Measurements from ENCODE around the gene HNRNPH2.

The HNRNPH2 gene

DNA sequence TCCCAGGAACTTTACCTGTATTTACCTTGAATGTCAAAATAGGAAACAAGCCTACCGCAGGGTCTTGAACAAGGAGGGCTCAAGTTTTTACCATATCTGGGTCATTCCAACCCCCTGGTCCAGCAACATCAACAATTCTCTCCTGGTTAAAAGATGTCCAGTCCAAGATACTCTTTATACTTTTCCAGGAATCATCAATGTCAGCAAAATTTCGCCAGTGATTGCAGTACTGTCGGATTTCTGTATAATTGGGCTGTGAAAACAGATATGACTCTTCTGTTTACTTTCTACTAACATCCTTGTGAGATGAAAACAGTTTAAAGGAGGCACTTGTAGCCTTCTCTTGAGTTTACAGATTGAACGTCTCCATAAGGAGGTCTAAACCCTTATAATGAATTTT is 9.3 kb upstream of the HNRNPH2 start:
- H3K4me1 ChIP-seq (ENCODE audit: control insufficient read depth, insufficient read depth, low read length) = no peaks in the 10 kb centered on the region

DNA sequence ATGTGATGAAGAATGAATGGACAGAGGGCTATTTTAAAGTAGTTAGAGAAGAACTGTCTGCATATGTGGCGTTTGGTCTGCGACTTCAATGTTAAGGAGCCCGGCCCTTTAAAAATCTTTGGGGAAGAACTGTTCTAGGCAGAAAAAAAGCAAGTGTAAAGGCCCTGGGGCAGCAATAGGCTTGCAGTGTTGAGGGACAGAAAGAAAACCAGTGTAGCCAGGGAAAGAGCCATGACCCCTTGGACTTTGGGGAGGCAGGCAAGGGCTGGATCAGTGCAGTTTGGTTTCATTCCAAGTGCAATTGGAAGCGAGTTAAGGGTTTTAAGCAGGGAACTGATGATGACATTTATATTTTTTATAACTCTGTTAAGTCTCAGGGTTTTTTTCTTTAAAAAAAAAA is 8.2 kb upstream of the HNRNPH2 start:
- H3K9ac ChIP-seq (ENCODE audit: low read depth, low read length) = no peak overlapping the region
- H3K4me2 ChIP-seq (ENCODE audit: low read length) = no peak overlapping the region
- H3K4me3 ChIP-seq (ENCODE audit: low read length) = no peak overlapping the region
- H3K4me1 ChIP-seq (ENCODE audit: control insufficient read depth, insufficient read depth, low read length) = no peaks in the 10 kb centered on the region
- no peaks in the 10 kb centered on the region for H3K9me3 ChIP-seq (replicated peaks; ENCODE audit: low read length)
- H3K36me3 ChIP-seq (ENCODE audit: insufficient read depth, low read length) = peaks cover 11% of the 10 kb centered on the region
- H3K27me3 ChIP-seq (ENCODE audit: control insufficient read depth, insufficient read depth, low read length) = no peaks in the 10 kb centered on the region

More for the DNA sequence above, 9.3 kb upstream of the HNRNPH2 start:
- Histone ChIP-seq H3K9me3 (replicated peaks; ENCODE audit: low read length) (no peaks in the 10 kb centered on the region), H3K36me3 (ENCODE audit: insufficient read depth, low read length) (peaks cover 15% of the 10 kb centered on the region), H3K4me3 (ENCODE audit: low read length) (no peak overlapping the region), H3K4me2 (ENCODE audit: low read length) (no peak overlapping the region), H3K9ac (ENCODE audit: low read depth, low read length) (no peak overlapping the region), H3K27me3 (ENCODE audit: control insufficient read depth, insufficient read depth, low read length) (no peaks in the 10 kb centered on the region)

GRCh38 chrX:101407167-101407747 is 765 bp upstream of the HNRNPH2 start:
- H3K4me3 ChIP-seq (ENCODE audit: low read length) = peak overlapping the region; percentile 79
- H3K9ac ChIP-seq (ENCODE audit: low read depth, low read length) = peak overlapping the region; percentile 88
- no peaks in the 10 kb centered on the region for H3K9me3 ChIP-seq (replicated peaks; ENCODE audit: low read length)
- no peaks in the 10 kb centered on the region for H3K27me3 ChIP-seq (ENCODE audit: control insufficient read depth, insufficient read depth, low read length)
- peaks cover 7% of the 10 kb centered on the region for H3K36me3 ChIP-seq (ENCODE audit: insufficient read depth, low read length)
- H3K4me2 ChIP-seq (ENCODE audit: low read length) = peak overlapping the region; percentile 82
- no peaks in the 10 kb centered on the region for H3K4me1 ChIP-seq (ENCODE audit: control insufficient read depth, insufficient read depth, low read length)

GRCh38 chrX:101408532-101408841 is 465 bp downstream of the HNRNPH2 start:
- H3K4me2 ChIP-seq (ENCODE audit: low read length) = peak overlapping the region; percentile 84
- no peaks in the 10 kb centered on the region for H3K9me3 ChIP-seq (replicated peaks; ENCODE audit: low read length)
- H3K4me3 ChIP-seq (ENCODE audit: low read length) = peak overlapping the region; percentile 80
- no peaks in the 10 kb centered on the region for H3K4me1 ChIP-seq (ENCODE audit: control insufficient read depth, insufficient read depth, low read length)
- H3K27me3 ChIP-seq (ENCODE audit: control insufficient read depth, insufficient read depth, low read length) = no peaks in the 10 kb centered on the region
- peak overlapping the region; percentile 98 for H3K9ac ChIP-seq (ENCODE audit: low read depth, low read length)
- H3K36me3 ChIP-seq (ENCODE audit: insufficient read depth, low read length) = peaks cover 14% of the 10 kb centered on the region

DNA sequence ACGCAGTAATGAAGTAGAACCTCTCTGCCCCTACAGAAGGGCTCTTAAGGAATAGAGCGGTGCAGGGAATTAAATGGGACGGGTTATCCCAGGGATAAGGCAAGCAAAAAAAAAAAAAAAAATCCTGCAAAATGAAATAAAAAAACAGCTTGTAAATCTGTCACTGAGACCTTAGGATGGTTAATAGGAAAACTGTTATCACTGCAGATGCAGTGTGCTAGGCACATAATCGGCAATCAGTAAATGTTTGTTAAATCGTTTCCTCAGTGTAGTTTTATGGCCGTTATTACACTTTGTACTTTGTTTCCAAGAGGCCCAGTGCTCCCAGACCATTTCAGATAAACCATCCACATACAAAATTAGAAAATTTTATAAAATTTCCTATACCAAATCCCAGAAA is 1.0 kb downstream of the HNRNPH2 start:
- peak overlapping the region; percentile 98 for H3K9ac ChIP-seq (ENCODE audit: low read depth, low read length)
- no peaks in the 10 kb centered on the region for H3K9me3 ChIP-seq (replicated peaks; ENCODE audit: low read length)
- no peaks in the 10 kb centered on the region for H3K27me3 ChIP-seq (ENCODE audit: control insufficient read depth, insufficient read depth, low read length)
- H3K4me2 ChIP-seq (ENCODE audit: low read length) = peak overlapping the region; percentile 84
- peak overlapping the region; percentile 80 for H3K4me3 ChIP-seq (ENCODE audit: low read length)
- H3K36me3 ChIP-seq (ENCODE audit: insufficient read depth, low read length) = peaks cover 14% of the 10 kb centered on the region
- no peaks in the 10 kb centered on the region for H3K4me1 ChIP-seq (ENCODE audit: control insufficient read depth, insufficient read depth, low read length)

GRCh38 chrX:101410461-101410860 is 2.4 kb downstream of the HNRNPH2 start:
- Histone ChIP-seq H3K27me3 (ENCODE audit: control insufficient read depth, insufficient read depth, low read length) (no peaks in the 10 kb centered on the region), H3K9ac (ENCODE audit: low read depth, low read length) (peak overlapping the region; percentile 98), H3K4me2 (ENCODE audit: low read length) (peak overlapping the region; percentile 84), H3K4me1 (ENCODE audit: control insufficient read depth, insufficient read depth, low read length) (no peaks in the 10 kb centered on the region), H3K36me3 (ENCODE audit: insufficient read depth, low read length) (peaks cover 14% of the 10 kb centered on the region), H3K9me3 (replicated peaks; ENCODE audit: low read length) (no peaks in the 10 kb centered on the region), H3K4me3 (ENCODE audit: low read length) (peak overlapping the region; percentile 80)

DNA sequence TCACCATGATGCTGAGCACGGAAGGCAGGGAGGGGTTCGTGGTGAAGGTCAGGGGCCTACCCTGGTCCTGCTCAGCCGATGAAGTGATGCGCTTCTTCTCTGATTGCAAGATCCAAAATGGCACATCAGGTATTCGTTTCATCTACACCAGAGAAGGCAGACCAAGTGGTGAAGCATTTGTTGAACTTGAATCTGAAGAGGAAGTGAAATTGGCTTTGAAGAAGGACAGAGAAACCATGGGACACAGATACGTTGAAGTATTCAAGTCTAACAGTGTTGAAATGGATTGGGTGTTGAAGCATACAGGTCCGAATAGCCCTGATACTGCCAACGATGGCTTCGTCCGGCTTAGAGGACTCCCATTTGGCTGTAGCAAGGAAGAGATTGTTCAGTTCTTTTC is 4.0 kb downstream of the HNRNPH2 start:
- H3K4me1 ChIP-seq (ENCODE audit: control insufficient read depth, insufficient read depth, low read length) = peaks cover 4% of the 10 kb centered on the region
- H3K4me2 ChIP-seq (ENCODE audit: low read length) = no peak overlapping the region
- no peak overlapping the region for H3K9ac ChIP-seq (ENCODE audit: low read depth, low read length)

DNA sequence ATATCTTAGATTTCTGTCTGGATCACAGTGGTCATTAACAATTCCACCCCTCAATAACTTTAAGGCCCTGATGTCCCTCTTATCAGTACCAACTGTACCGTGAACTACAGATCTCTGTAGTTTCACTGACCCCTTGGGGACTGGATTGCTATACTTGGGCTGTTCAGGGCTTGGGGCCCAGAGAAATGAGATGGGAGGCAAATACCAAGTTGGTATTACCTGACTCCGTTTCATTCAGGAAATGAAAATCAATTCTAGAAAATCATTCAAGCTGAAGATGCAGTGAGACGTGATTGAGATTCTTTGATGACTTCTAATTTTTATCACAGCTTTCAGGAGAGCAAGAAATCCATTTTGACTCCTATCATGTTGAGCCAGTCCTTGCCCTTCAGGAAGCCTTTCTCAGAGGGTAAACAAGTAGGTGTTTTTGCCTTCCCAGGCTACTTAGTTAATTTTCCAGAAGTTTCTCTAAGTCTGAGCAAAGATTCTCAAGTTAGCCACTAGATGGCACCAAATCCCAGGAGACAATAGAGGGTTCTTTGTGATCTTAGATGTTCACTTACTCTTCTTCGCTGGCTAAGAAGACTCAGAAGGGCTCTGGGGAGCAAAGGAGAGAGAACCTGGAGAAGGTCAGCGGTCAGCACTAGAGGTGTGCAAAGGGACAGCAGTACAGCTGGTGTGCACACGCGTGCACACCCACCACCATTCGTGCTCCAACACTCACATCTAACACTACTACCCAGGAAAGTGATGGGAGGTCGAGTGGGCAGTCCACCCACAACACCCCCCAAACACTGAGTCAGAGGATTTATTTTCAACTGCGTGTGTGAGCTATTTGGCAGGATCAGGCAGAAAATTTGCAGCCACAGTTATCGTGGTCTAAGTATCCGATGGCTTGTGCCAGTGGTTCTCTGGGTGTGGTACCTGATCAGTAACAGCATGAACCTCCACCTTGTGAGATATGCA is 7.4 kb downstream of the HNRNPH2 start:
- Histone ChIP-seq H3K9ac (ENCODE audit: low read depth, low read length) (no peak overlapping the region), H3K4me2 (ENCODE audit: low read length) (peak overlapping the region; percentile 21), H3K27me3 (ENCODE audit: control insufficient read depth, insufficient read depth, low read length) (no peaks in the 10 kb centered on the region), H3K4me3 (ENCODE audit: low read length) (no peak overlapping the region), H3K9me3 (replicated peaks; ENCODE audit: low read length) (no peaks in the 10 kb centered on the region), H3K36me3 (ENCODE audit: insufficient read depth, low read length) (peaks cover 14% of the 10 kb centered on the region), H3K4me1 (ENCODE audit: control insufficient read depth, insufficient read depth, low read length) (peaks cover 8% of the 10 kb centered on the region)

More for the DNA sequence above, 4.0 kb downstream of the HNRNPH2 start:
- no peak overlapping the region for H3K4me3 ChIP-seq (ENCODE audit: low read length)
- no peaks in the 10 kb centered on the region for H3K9me3 ChIP-seq (replicated peaks; ENCODE audit: low read length)
- peaks cover 14% of the 10 kb centered on the region for H3K36me3 ChIP-seq (ENCODE audit: insufficient read depth, low read length)
- no peaks in the 10 kb centered on the region for H3K27me3 ChIP-seq (ENCODE audit: control insufficient read depth, insufficient read depth, low read length)

GRCh38 chrX:101416691-101417090 is 8.7 kb downstream of the HNRNPH2 start:
- Histone ChIP-seq H3K4me3 (ENCODE audit: low read length) (no peak overlapping the region), H3K4me1 (ENCODE audit: control insufficient read depth, insufficient read depth, low read length) (peaks cover 8% of the 10 kb centered on the region), H3K9me3 (replicated peaks; ENCODE audit: low read length) (no peaks in the 10 kb centered on the region), H3K9ac (ENCODE audit: low read depth, low read length) (no peak overlapping the region), H3K4me2 (ENCODE audit: low read length) (no peak overlapping the region), H3K36me3 (ENCODE audit: insufficient read depth, low read length) (peaks cover 13% of the 10 kb centered on the region), H3K27me3 (ENCODE audit: control insufficient read depth, insufficient read depth, low read length) (no peaks in the 10 kb centered on the region)

GRCh38 chrX:101417190-101417589 is 9.2 kb downstream of the HNRNPH2 start:
- Histone ChIP-seq H3K4me1 (ENCODE audit: control insufficient read depth, insufficient read depth, low read length) (peaks cover 8% of the 10 kb centered on the region), H3K27me3 (ENCODE audit: control insufficient read depth, insufficient read depth, low read length) (no peaks in the 10 kb centered on the region), H3K4me3 (ENCODE audit: low read length) (no peak overlapping the region), H3K4me2 (ENCODE audit: low read length) (no peak overlapping the region), H3K36me3 (ENCODE audit: insufficient read depth, low read length) (peaks cover 8% of the 10 kb centered on the region), H3K9me3 (replicated peaks; ENCODE audit: low read length) (no peaks in the 10 kb centered on the region), H3K9ac (ENCODE audit: low read depth, low read length) (no peak overlapping the region)

DNA sequence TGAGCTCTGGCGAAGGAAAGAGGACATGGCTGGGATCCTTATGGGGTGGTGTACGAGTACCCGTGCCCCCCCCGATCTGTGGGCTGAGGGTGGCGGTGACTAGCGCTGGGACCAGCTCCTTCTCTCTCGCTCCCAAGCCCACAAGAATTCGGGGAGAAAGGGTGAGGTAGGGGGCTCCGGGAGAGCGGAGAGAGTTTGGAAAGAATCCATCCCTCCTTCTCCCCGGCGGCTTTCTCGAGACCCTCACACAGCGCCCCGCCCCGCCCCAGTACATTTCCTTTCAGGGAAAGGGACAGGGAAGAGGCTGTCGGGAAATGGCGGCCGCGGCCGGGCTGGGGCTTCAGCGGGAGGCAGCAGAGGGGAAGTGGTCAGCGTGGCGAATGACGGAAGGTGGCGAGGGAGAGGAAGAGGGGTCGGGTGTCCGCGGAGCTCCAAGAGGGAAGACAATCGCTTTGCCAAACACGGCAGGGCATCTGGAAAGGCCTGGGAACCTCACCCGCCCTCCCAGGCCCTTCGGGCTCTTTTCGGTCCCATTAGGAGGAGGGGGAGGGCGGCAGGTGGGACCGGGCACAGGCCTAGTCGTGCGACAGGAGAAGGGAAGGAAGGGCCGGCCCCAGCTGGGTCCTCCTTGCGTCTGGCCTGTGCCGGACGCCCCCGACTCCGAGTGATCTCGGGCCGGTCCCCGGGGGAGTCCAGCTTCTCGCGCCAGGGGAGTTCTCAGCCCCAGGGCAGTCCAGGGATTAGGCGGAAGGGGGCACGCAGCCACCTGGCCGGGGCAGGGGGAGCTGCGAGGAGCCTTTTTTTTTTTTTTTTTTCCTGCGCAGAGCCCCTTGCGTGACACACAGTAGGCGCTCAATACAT is 10.2 kb downstream of the HNRNPH2 start:
- H3K36me3 ChIP-seq (ENCODE audit: insufficient read depth, low read length) = no peaks in the 10 kb centered on the region
- H3K27me3 ChIP-seq (ENCODE audit: control insufficient read depth, insufficient read depth, low read length) = no peaks in the 10 kb centered on the region
- peak overlapping the region; percentile 84 for H3K4me2 ChIP-seq (ENCODE audit: low read length)
- peak overlapping the region; percentile 93 for H3K9ac ChIP-seq (ENCODE audit: low read depth, low read length)
- H3K4me1 ChIP-seq (ENCODE audit: control insufficient read depth, insufficient read depth, low read length) = peaks cover 8% of the 10 kb centered on the region
- H3K4me3 ChIP-seq (ENCODE audit: low read length) = peak overlapping the region; percentile 71
- no peaks in the 10 kb centered on the region for H3K9me3 ChIP-seq (replicated peaks; ENCODE audit: low read length)

All from skeletal muscle satellite cell (primary cell).